ENCODE data around the gene RIC8B. TPM values are rescaled to one million over a fixed set of nuclear protein-coding genes. Genes with fewer than 3 reads are reported as not detected.

Gene RIC8B
- total and polyA plus RNA-seq, 2 of the 13 experiments (the other 11 are each of a cell fraction or from before 2014, with no cell fraction given), result 5.1 to 7.5 TPM

DNA sequence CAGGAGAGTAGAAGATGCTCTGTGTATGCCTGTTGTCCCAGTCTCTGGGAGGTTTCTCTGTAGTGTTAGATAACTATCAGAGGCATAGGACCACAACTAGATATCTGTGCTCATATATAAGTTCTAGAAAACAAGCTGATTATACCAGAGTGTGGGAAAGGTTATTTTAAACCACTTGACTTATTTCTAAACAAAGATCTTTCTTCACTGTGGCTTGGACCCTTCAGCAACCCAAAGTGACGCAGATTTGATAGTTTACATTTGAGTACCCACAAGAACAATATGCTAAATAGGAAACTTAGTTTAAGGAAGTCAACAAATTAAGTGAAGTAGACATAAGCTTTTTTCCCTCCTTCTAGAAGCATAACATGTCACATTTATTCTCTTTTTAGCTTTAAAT lies 41.3 kb downstream of the RIC8B start:
- WGBS (ENCODE audit: low lambda C conversion rate), result 90% methylated on average over 1 of the region's 1 CpG

DNA sequence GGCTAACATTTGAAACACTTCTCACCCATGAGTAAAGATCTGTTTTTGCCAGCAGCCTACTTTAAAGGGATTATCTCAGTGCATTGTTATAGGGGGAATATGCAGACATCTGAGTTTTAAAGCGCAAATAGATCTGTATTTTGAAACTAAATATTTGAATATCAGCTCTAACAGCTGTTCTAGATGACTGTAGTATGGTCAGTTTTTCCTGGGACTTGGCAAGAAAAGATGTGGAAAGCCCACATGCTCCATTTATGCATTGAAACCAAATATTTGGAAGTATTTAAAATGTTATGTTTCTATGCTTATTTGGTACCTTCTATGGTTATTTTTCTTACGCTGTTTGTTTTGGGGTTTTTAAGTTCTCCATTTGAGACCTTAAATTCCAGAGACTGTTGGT lies 41.7 kb downstream of the RIC8B start:
- BruUV-seq (replicated peaks), result no TSS peak
- no peak for FAIRE-seq
- ATAC-seq, result no peak
- ChIA-PET POLR2A (no interaction called here), CTCF (ENCODE audit: low intra/inter-chr PET ratio, low total read pairs) (no interaction called here)
- H2AFZ ChIP-seq (ENCODE audit: low read length), result no peak overlapping the region
- intact Hi-C loops (cut with micrococcal nuclease; ENCODE audit: unreplicated experiment), result no loop called here
- in situ Hi-C loops (cut with HindIII; ENCODE audit: extremely low pct_ligation_motif_present, low pct_unique_long_range_greater_than_20kb), result no loop called here
- H3K4me3 ChIP-seq (replicated peaks in 1 of 3; ENCODE audit: insufficient read depth in 1 of 3, low read depth in 2 of 3, low read length in 3 of 3), result no peak overlapping the region
- peaks cover 4 to 14% of the 10 kb centered on the region in 2 experiments for H3K36me3 ChIP-seq (replicated peaks in 1 of 2; ENCODE audit: control insufficient read depth in 1 of 2, insufficient read depth in 2 of 2, low read length in 2 of 2)
- H3K79me2 ChIP-seq (ENCODE audit: insufficient read depth, low read length), result no peaks in the 10 kb centered on the region
- no peak for DNase-seq (ENCODE audit: low spot score)
- H3K4me2 ChIP-seq (ENCODE audit: low read depth, low read length), result no peak overlapping the region
- no peak overlapping the region for H3K27ac ChIP-seq (ENCODE audit: extremely low read length, insufficient read depth, low read length)
- no peaks in the 10 kb centered on the region for H4K20me1 ChIP-seq (ENCODE audit: insufficient read depth, low read length)
- no peaks in the 10 kb centered on the region for H3K4me1 ChIP-seq (ENCODE audit: insufficient read depth, low read length)
- no peaks in the 10 kb centered on the region for H3K27me3 ChIP-seq (ENCODE audit: control insufficient read depth in 1 of 2, insufficient read depth in 2 of 2, low read length in 2 of 2)
- H3K9ac ChIP-seq (ENCODE audit: insufficient read depth, low read depth, low read length), result no peak overlapping the region
- H3K9me3 ChIP-seq (ENCODE audit: low read length), result no peaks in the 10 kb centered on the region
- WGBS (ENCODE audit: low lambda C conversion rate), result 95% methylated on average over 2 of the region's 2 CpGs
- no peak for TF ChIP-seq KLF13 (CRISPR knock-in tag; IDR thresholded peaks at IDR 0.05)
- TF ChIP-seq ZNF660 (CRISPR knock-in tag; IDR thresholded peaks at IDR 0.05; ENCODE audit: borderline replicate concordance, low read depth), result no peak
- TF ChIP-seq CBFB (CRISPR knock-in tag; IDR thresholded peaks at IDR 0.05), result no peak
- TF ChIP-seq, protein P1, sequence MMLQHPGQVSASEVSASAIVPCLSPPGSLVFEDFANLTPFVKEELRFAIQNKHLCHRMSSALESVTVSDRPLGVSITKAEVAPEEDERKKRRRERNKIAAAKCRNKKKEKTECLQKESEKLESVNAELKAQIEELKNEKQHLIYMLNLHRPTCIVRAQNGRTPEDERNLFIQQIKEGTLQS (CRISPR knock-in tag; IDR thresholded peaks at IDR 0.05), result no peak
- TF ChIP-seq, protein P2, sequence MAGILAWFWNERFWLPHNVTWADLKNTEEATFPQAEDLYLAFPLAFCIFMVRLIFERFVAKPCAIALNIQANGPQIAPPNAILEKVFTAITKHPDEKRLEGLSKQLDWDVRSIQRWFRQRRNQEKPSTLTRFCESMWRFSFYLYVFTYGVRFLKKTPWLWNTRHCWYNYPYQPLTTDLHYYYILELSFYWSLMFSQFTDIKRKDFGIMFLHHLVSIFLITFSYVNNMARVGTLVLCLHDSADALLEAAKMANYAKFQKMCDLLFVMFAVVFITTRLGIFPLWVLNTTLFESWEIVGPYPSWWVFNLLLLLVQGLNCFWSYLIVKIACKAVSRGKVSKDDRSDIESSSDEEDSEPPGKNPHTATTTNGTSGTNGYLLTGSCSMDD (CRISPR knock-in tag; IDR thresholded peaks at IDR 0.05), result no peak
- TF ChIP-seq, protein P3, sequence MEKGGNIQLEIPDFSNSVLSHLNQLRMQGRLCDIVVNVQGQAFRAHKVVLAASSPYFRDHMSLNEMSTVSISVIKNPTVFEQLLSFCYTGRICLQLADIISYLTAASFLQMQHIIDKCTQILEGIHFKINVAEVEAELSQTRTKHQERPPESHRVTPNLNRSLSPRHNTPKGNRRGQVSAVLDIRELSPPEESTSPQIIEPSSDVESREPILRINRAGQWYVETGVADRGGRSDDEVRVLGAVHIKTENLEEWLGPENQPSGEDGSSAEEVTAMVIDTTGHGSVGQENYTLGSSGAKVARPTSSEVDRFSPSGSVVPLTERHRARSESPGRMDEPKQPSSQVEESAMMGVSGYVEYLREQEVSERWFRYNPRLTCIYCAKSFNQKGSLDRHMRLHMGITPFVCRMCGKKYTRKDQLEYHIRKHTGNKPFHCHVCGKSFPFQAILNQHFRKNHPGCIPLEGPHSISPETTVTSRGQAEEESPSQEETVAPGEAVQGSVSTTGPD (CRISPR knock-in tag; IDR thresholded peaks at IDR 0.05), result no peak
- no peak for TF ChIP-seq ZNF180 (CRISPR knock-in tag; IDR thresholded peaks at IDR 0.05; ENCODE audit: borderline replicate concordance, low read depth)
- TF ChIP-seq HES4 (CRISPR knock-in tag; IDR thresholded peaks at IDR 0.05; ENCODE audit: borderline replicate concordance), result no peak
- TF ChIP-seq, protein P4, sequence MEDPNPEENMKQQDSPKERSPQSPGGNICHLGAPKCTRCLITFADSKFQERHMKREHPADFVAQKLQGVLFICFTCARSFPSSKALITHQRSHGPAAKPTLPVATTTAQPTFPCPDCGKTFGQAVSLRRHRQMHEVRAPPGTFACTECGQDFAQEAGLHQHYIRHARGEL (CRISPR knock-in tag; IDR thresholded peaks at IDR 0.05), result no peak
- TF ChIP-seq KDM5A (IDR thresholded peaks at IDR 0.05; ENCODE audit: borderline replicate concordance, low read length), result no peak
- no peak for TF ChIP-seq MLLT10 (CRISPR knock-in tag; IDR thresholded peaks at IDR 0.05)
- no peak for TF ChIP-seq ZNF547 (CRISPR knock-in tag; IDR thresholded peaks at IDR 0.05)

More for the DNA sequence above, 41.3 kb downstream of the RIC8B start:
- Histone ChIP-seq H3K36me3 (replicated peaks in 1 of 2; ENCODE audit: control insufficient read depth in 1 of 2, insufficient read depth in 2 of 2, low read length in 2 of 2) (peaks cover 4 to 14% of the 10 kb centered on the region in 2 experiments), H3K27me3 (ENCODE audit: control insufficient read depth in 1 of 2, insufficient read depth in 2 of 2, low read length in 2 of 2) (no peaks in the 10 kb centered on the region), H3K4me1 (ENCODE audit: insufficient read depth, low read length) (no peaks in the 10 kb centered on the region), H4K20me1 (ENCODE audit: insufficient read depth, low read length) (no peaks in the 10 kb centered on the region), H3K4me2 (ENCODE audit: low read depth, low read length) (no peak overlapping the region), H3K9ac (ENCODE audit: insufficient read depth, low read depth, low read length) (no peak overlapping the region), H3K4me3 (replicated peaks in 1 of 3; ENCODE audit: insufficient read depth in 1 of 3, low read depth in 2 of 3, low read length in 3 of 3) (no peak overlapping the region), H3K27ac (ENCODE audit: extremely low read length, insufficient read depth, low read length) (no peak overlapping the region), H2AFZ (ENCODE audit: low read length) (no peak overlapping the region), H3K9me3 (ENCODE audit: low read length) (no peaks in the 10 kb centered on the region), H3K79me2 (ENCODE audit: insufficient read depth, low read length) (no peaks in the 10 kb centered on the region)
- POLR2A ChIA-PET, result no interaction called here
- FAIRE-seq, result no peak
- CTCF ChIA-PET (ENCODE audit: low intra/inter-chr PET ratio, low total read pairs), result no interaction called here
- BruUV-seq (replicated peaks), result no TSS peak
- no peak for DNase-seq (ENCODE audit: low spot score)
- TF ChIP-seq ZNF383 (CRISPR knock-in tag; IDR thresholded peaks at IDR 0.05; ENCODE audit: borderline replicate concordance) (no peak), THAP11 (CRISPR knock-in tag; IDR thresholded peaks at IDR 0.05) (no peak)
- TF ChIP-seq, protein P5, sequence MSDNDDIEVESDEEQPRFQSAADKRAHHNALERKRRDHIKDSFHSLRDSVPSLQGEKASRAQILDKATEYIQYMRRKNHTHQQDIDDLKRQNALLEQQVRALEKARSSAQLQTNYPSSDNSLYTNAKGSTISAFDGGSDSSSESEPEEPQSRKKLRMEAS (IDR thresholded peaks at IDR 0.05), result no peak
- TF ChIP-seq, protein P6, sequence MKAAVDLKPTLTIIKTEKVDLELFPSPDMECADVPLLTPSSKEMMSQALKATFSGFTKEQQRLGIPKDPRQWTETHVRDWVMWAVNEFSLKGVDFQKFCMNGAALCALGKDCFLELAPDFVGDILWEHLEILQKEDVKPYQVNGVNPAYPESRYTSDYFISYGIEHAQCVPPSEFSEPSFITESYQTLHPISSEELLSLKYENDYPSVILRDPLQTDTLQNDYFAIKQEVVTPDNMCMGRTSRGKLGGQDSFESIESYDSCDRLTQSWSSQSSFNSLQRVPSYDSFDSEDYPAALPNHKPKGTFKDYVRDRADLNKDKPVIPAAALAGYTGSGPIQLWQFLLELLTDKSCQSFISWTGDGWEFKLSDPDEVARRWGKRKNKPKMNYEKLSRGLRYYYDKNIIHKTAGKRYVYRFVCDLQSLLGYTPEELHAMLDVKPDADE (CRISPR knock-in tag; IDR thresholded peaks at IDR 0.05), result no peak
- no peak for ATAC-seq
- intact Hi-C loops (cut with micrococcal nuclease; ENCODE audit: unreplicated experiment) (no loop called here), in situ Hi-C loops (cut with HindIII; ENCODE audit: extremely low pct_ligation_motif_present, low pct_unique_long_range_greater_than_20kb) (no loop called here)

Measured in HepG2 (cell line).